Neural cell (in vitro differentiated cells): ENCODE data around the gene MYO18A. TPM values are rescaled to one million over a fixed set of nuclear protein-coding genes. Genes with fewer than 3 reads are reported as not detected.

Source experiments
- H2AFZ ChIP-seq: fragments of 200-600, 300-800 bp; sonication (generic), shearing (Covaris generic); 2 replicates; pipeline ENCODE4 v1.6.0; 2014; ENCODE audit warnings: low read depth, mild to moderate bottlenecking, antibody characterized with exemption, low read length, moderate library complexity
- H3F3A ChIP-seq: fragments of 200-600 bp; shearing (Covaris generic); 2 replicates; pipeline ENCODE4 v1.6.1; 2016; ENCODE audit warnings: mild to moderate bottlenecking, moderate library complexity, mixed read lengths, antibody characterized with exemption, low read length; ENCODE audit not compliant: insufficient read depth, poor library complexity, severe bottlenecking
- H3K27ac ChIP-seq: fragments of 200-600, 300-800 bp; sonication (generic), shearing (Covaris generic); 2 replicates; pipeline ENCODE4 v1.5.1; 2014; ENCODE audit warnings: mild to moderate bottlenecking, low read length, moderate library complexity
- H3K27me3 ChIP-seq: fragments of 300-800, 200-600 bp; sonication (generic), shearing (Covaris generic); 2 replicates; pipeline ENCODE4 v1.6.0; 2014; ENCODE audit warnings: mild to moderate bottlenecking, low read depth, low read length, moderate library complexity; ENCODE audit not compliant: insufficient read depth
- H3K36me3 ChIP-seq: fragments of 300-800, 200-600 bp; sonication (generic), shearing (Covaris generic); 2 replicates; pipeline ENCODE4 v1.5.1; 2014; ENCODE audit warnings: mild to moderate bottlenecking, antibody characterized with exemption, low read length, moderate library complexity; ENCODE audit not compliant: insufficient read depth
- H3K4me2 ChIP-seq: fragments of 300-800, 200-600 bp; sonication (generic), shearing (Covaris generic); 2 replicates; pipeline ENCODE4 v1.6.0; 2014; ENCODE audit warnings: mild to moderate bottlenecking, low read length
- H3K4me3 ChIP-seq: fragments of 300-800, 200-600 bp; sonication (generic), shearing (Covaris generic); 2 replicates; pipeline ENCODE4 v1.5.1; 2014; ENCODE audit warnings: mild to moderate bottlenecking, low read length, moderate library complexity
- H3K79me2 ChIP-seq: fragments of 200-600 bp; shearing (Covaris generic); replicated peaks from 2 replicates; pipeline ENCODE4 v1.6.0; 2014; ENCODE audit warnings: mild to moderate bottlenecking, low read length, moderate library complexity; ENCODE audit not compliant: insufficient read depth
- H3K9ac ChIP-seq: fragments of 300-800, 200-600 bp; sonication (generic), shearing (Covaris generic); 2 replicates; pipeline ENCODE4 v1.6.1; 2016; ENCODE audit warnings: mild to moderate bottlenecking, low read length, mixed read lengths
- H3K9me2 ChIP-seq: fragments of 200-600 bp; shearing (Covaris generic); 2 replicates; pipeline ENCODE4 v1.6.1; 2016; ENCODE audit warnings: mild to moderate bottlenecking, low read length, mixed read lengths; ENCODE audit not compliant: insufficient read depth
- H3K9me3 ChIP-seq: fragments of 200-600, 300-800 bp; sonication (generic), shearing (Covaris generic); 2 replicates; pipeline ENCODE4 v1.6.1; 2016; ENCODE audit warnings: mild to moderate bottlenecking, mixed run types, low read length, moderate library complexity, mixed read lengths
- H4K20me1 ChIP-seq: fragments of 200-600 bp; shearing (Covaris generic); 2 replicates; pipeline ENCODE4 v1.6.1; 2016; ENCODE audit warnings: mild to moderate bottlenecking, mixed run types; ENCODE audit not compliant: insufficient read depth
- EP300 ChIP-seq: fragments of 450-650 bp; conservative IDR thresholded peaks from 2 replicates; pipeline ENCODE4 v1.6.1; 2014; ENCODE audit warnings: antibody characterized with exemption, mild to moderate bottlenecking, moderate library complexity; ENCODE audit not compliant: poor library complexity, severe bottlenecking
- EZH2 ChIP-seq: fragments of 200-600, 300-800 bp; shearing (Covaris generic), sonication (generic); IDR thresholded peaks from 2 replicates; pipeline ENCODE4 v1.6.1; 2014; ENCODE audit warnings: antibody characterized with exemption, low read length, borderline replicate concordance, mild to moderate bottlenecking; ENCODE audit not compliant: insufficient read depth, poor library complexity, severe bottlenecking
- MXI1 ChIP-seq: fragments of 450-650 bp; conservative IDR thresholded peaks from 2 replicates; pipeline ENCODE4 v1.6.1; 2014; ENCODE audit warnings: antibody characterized with exemption, mild to moderate bottlenecking; ENCODE audit not compliant: poor library complexity, severe bottlenecking
- POLR2AphosphoS5 ChIP-seq: IDR thresholded peaks from 2 replicates; pipeline ENCODE4 v1.6.1; 2012
- RAD21 ChIP-seq: fragments of 450-650 bp; conservative IDR thresholded peaks from 2 replicates; pipeline ENCODE4 v1.6.1; 2014; ENCODE audit warnings: antibody characterized with exemption, mild to moderate bottlenecking, moderate library complexity
- REST ChIP-seq: IDR thresholded peaks from 2 replicates; pipeline ENCODE4 v1.6.1; 2012; ENCODE audit warnings: borderline replicate concordance
- SMC3 ChIP-seq: fragments of 450-650 bp; conservative IDR thresholded peaks from 2 replicates; pipeline ENCODE4 v1.6.1; 2014; ENCODE audit warnings: antibody characterized with exemption, mild to moderate bottlenecking, moderate library complexity; ENCODE audit not compliant: poor library complexity
- TAF1 ChIP-seq: IDR thresholded peaks from 2 replicates; pipeline ENCODE4 v1.6.1; 2012; ENCODE audit warnings: low read depth
- polyA plus RNA-seq: library from polyadenylated mRNA; depleted of rRNA; stranded (reverse); fragments of >200 nt; gene quantifications from 2 replicates; pipeline ENCODE4 v1.2.3, GENCODE V29; 2014

Gene MYO18A
- polyA plus RNA-seq, 1 donor from 2014 or later, result 21.6 TPM

GRCh38 chr17:29177541-29177870 is 2.7 kb downstream of the MYO18A start:
- Histone ChIP-seq H3K4me2 (no peak overlapping the region), H3K27ac (no peak overlapping the region)

GRCh38 chr17:29176558-29177351 is 3.4 kb downstream of the MYO18A start:
- Histone ChIP-seq H3K4me2 (no peak overlapping the region), H3K4me3 (peak overlapping the region; percentile 91), H3F3A (no peaks in the 10 kb centered on the region), H3K9me3 (no peaks in the 10 kb centered on the region), H3K9ac (no peak overlapping the region), H3K9me2 (no peaks in the 10 kb centered on the region), H2AFZ (no peak overlapping the region), H3K36me3 (no peaks in the 10 kb centered on the region), H4K20me1 (no peaks in the 10 kb centered on the region), H3K27me3 (no peaks in the 10 kb centered on the region), H3K27ac (no peak overlapping the region), H3K79me2 (peaks cover 41% of the 10 kb centered on the region)
- TF ChIP-seq REST (no peak), POLR2AphosphoS5 (no peak), EZH2 (no peak), RAD21 (no peak), MXI1 (peak; percentile 37), TAF1 (no peak)

More at GRCh38 chr17:29177541-29177870, 2.7 kb downstream of the MYO18A start:
- TF ChIP-seq EZH2 (no peak), EP300 (no peak), REST (no peak), MXI1 (no peak), SMC3 (no peak)
- no peak overlapping the region for H2AFZ ChIP-seq
- no peaks in the 10 kb centered on the region for H3F3A ChIP-seq
- no peaks in the 10 kb centered on the region for H3K9me3 ChIP-seq
- peaks cover 41% of the 10 kb centered on the region for H3K79me2 ChIP-seq
- peak overlapping the region; percentile 91 for H3K4me3 ChIP-seq
- H3K9me2 ChIP-seq, result no peaks in the 10 kb centered on the region
- no peak overlapping the region for H3K9ac ChIP-seq
- H3K27me3 ChIP-seq, result no peaks in the 10 kb centered on the region
- H3K36me3 ChIP-seq, result no peaks in the 10 kb centered on the region
- no peaks in the 10 kb centered on the region for H4K20me1 ChIP-seq
